Right lung (tissue), 5 donors: ENCODE data around the gene FIGNL1. TPM values are rescaled to one million over a fixed set of nuclear protein-coding genes. Genes with fewer than 3 reads are reported as not detected.
A peak's percentile ranks its signal among the peaks of the same experiment; 100 is the strongest.
"Not testable (repeated sequence)": the region's sequence is repeated elsewhere in the genome, so short reads cannot be mapped to it uniquely, and the experiment has no call there.

Experiments used
- DNase-seq, 2 donors: peaks; one replicate each; pipeline ENCODE4 v3.0.0-alpha.2; 2013
- polyA plus RNA-seq, 5 donors: library from polyadenylated mRNA; unstranded; fragments of 120-200 nt; gene quantifications; one replicate each; pipeline versions ENCODE4 v1.2.1 to v1.2.3, GENCODE V29; 2013; ENCODE audit warnings: inconsistent platforms in 1 of 5, low replicate concordance in 1 of 5; ENCODE audit not compliant: insufficient read length in 5 of 5, insufficient read depth in 1 of 5

The FIGNL1 gene
- polyA plus RNA-seq, 5 donors, result 20.1 to 50.0 (median 37.7) TPM

DNA sequence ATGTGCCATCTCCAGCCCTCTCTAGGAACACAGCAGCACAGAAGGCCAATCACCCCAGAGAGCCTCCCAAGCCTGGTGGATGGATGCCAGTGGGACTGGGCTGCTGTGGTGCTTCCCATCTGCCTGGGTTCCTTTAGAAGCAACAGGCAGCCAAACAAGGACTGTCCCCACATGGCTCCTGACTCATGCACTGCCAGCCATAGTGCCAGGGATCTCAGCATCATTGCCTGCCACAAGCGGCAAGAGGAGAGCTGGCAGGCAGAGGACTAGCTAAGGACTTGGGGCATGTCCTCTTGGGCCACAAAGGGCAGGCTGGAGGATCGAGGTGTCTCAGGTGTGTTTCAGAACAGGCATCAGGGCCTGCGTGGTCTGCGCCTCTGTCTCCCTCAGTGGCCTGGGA lies 23.4 kb upstream of the FIGNL1 start:
- DNase-seq, result no peak

DNA sequence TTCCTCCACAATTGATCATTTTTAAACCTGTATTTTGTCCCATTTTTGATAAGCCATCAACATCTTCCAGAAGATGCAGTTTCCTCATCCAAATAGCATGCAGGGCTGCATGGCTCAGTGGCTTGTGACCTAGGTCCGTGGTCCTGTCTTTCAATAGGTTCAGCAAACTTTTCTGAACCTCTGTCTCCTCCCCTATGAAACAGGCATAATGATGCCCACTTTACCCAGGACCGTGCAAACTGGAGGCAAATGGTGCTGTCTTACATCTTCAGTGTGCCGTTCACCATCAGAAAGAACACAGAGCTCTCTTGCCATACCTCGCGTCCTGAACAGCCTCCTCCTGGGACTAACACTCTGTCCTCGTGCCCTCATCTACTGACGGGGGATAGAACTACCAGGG lies 22.3 kb upstream of the FIGNL1 start:
- DNase-seq, result no peak

DNA sequence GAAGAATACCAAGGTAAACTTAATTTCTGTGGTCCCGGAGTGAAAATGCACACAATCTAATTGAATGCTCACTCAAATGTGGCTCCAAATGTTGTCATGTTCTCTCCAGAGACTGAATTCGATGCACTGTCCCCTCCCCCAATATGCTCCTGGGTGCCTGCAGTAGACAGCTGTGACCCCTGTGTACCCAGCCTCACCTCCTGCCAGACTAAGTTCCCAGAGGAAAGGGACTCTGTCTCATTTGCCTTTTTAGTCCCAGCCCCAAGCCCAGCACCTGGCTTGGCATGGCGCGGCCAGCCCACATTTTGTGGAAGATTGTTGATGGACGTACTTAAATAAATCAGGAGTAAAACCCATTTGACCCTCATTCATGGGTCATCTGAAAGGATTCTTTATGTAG lies 21.8 kb upstream of the FIGNL1 start:
- DNase-seq, result no peak

DNA sequence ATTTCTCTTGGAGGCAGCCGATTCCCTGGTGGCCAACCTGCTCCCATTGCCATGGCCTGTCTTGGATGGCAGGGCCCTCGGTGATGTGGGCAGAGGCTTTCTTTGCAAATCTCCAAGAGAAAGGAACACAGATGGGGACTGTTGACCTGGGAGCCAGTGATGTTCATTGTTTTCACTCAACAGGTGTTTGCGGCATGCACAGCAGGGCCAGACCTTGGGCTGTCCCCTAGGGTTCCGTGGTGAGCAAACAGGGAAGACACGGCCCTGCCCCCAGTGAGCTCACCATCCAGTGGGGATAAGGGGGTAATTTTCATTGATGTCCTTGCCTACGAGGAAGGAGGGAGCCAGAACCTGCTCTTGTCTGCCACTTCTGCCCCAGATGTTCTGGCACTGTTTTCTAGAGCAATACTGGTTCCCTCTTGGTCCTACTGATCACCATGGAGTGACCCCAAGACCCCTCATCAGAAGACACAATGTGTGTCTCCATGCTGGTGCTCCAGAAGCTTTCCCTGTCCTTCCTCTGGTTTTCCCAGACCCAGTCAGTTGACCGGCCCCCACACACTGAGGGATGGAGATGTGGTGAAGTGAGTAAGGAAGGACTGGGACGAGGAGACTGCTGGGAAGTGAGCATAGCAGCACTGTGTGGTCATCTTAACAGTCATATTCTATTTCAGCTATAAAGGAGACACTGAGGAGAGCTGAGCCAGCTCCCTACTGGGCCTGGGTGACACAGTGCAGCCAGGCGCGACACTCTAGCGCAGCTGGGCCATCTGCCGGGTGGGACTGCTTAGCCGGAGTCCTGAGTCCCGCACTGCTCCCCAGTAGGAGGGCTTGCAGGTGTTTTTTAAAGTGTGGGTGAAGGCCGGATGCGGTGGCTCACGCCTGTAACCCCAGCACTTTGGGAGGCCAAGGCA lies 20.4 kb upstream of the FIGNL1 start:
- DNase-seq, result no peak

DNA sequence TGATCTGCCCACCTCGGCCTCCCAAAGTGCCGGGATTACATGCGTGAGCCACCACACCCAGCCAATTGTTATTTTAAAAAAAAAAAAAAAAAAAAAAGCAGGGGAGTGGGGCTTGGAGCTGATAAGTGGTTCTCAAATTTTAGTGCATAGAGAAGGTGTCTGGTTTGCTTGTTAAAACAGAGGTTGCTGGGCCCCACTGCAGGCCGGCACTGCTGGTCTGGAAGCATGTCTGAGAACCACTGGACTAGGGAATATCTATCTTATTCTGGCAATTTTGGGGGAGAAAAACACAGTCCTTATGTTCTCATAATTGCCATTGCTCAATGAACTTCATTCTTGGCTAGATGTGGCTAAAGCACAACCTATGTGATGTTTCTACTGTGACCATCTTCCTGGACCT lies 19.0 kb upstream of the FIGNL1 start:
- no peak for DNase-seq

DNA sequence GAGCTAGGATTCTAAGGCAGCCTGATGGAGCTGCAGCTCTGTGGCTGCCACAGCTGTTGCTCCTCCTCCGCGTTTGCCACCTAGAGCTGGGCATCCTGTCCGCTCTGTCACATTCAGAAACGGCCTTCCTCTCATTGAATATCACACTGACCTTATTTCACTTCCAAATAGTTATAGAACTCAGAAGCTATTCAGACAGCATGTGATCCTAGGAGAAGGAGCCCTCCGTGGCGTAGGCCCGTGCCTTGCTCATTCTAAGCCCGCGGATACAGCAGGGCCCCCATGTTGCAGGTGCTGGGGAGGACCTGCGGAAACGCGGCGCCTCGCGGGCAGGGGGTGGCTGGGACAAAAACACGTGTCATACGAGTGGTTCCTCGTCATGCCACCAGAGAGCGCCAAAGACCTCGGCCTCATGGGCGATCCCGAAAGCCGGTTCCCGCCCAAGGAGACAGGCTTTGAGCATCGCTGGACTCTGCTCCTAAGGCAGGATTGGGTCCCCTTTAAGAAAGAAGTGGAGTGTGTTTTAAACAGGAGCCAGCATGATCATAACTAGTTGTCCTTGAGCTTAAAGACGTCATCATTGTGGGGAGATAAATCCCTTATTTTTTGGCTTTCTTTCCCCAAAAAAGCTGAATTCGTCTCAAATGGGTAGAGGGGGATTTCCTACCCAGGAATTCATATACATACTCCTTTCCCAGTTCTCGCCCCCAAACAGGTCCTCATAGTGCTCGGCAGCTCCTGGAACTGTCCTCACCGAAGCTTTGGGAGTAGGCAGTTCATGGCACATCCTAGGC lies 17.9 kb upstream of the FIGNL1 start:
- DNase-seq, result peak; percentile 42 to 70

DNA sequence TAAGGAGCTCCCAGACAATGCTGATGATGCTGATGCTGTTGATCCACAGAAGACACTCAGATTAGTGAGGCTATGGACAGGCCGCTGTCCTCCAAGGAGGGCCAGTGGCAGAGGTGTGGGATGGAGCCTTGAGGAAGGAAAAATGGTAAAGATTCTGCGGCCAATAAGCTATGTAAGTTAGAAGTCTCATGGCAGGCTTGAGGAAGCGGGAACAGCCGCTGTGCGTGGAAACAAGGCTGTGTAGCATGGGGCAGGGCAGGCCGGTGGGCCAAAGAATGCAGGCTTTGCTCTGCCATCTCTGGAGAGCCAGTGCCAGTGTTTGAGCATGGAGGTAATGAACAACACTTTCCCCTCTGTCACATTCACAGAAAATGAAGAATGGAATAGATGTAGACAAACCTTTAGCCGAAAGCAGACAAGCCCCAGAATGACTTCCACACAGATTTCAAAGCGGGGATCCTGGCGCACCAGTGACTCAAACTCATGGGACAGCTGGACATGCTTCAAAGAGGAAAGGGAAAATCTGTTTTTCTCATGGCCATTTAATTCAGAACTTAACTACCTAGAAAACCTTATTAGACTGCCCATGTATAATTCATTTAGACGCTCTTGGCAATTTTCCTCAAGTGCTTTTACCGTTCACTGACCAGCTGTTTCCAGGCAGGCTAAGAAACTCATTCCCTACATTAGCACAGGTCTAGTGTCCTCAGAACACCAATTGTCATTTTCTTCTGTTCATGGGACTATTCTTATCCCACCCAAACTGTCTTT lies 16.9 kb upstream of the FIGNL1 start:
- no peak for DNase-seq

DNA sequence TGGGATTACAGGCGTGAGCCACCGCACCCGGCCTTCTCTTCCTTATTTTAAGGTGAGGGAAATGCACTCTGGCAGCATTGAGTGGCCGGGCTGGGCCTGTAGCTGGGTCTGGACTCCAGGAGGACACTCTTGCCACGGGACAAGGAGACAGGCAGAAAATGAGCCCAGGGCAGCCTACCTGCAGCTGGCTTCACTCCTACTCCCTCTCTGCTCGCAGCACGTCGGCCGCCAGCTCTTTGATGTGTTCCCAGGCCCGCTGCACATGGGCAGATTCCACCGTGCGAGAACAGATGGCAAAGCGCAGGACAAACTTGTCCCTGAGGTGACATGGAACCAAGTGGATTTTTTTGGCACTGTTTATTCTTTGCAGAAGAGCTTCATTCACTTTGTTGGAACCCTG lies 12.9 kb upstream of the FIGNL1 start:
- DNase-seq, result no peak

DNA sequence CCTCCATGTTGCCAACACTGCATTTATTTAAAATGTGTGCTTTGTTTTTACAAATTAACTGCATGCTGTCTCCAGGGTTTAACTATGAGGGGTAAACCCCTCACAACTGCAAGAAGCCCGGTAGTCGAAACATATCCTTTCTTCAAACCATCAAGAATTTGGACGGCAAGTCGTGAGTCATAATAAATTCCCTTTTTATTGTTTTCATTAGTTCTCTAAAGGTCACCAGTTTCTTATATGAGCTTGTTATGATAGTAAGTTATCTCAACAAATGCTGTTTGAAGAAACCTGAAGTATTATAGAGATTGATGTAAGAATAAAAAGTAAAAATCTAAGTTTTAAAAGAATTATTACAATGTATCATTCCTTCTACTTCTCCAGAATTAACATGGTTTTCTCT lies 12.2 kb upstream of the FIGNL1 start:
- DNase-seq, result no peak

DNA sequence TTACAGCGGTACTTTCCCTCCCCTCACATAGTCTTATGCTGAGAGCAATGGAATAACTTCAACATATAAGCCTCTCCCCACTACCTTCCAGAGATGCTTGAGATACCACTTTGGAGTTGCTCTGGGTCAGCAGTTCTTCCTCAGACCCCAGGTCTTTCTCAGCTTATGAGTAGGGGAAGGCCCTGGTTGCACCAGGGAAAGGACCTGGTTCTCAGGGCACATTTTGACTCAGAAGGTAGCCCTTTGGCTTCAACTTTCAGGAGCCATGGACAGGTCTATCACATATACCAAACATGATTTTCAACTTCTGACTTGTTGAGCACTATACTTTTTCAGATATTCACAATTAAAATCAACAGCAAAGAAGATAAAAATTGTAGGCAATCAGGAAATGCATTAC lies 11.5 kb upstream of the FIGNL1 start:
- DNase-seq, result no peak

DNA sequence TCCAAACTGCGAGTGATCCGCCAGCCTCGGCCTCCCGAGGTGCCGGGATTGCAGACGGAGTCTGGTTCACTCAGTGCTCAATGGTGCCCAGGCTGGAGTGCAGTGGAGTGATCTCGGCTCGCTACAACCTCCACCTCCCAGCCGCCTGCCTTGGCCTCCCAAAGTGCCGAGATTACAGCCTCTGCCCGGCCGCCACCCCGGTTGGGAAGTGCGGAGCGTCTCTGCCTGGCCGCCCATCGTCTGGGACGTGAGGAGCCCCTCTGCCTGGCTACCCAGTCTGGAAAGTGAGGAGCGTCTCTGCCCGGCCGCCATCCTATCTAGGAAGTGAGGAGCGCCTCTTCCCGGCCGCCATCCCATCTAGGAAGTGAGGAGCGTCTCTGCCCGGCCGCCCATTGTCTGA lies 9.0 kb upstream of the FIGNL1 start:
- not testable (repeated sequence) for DNase-seq

DNA sequence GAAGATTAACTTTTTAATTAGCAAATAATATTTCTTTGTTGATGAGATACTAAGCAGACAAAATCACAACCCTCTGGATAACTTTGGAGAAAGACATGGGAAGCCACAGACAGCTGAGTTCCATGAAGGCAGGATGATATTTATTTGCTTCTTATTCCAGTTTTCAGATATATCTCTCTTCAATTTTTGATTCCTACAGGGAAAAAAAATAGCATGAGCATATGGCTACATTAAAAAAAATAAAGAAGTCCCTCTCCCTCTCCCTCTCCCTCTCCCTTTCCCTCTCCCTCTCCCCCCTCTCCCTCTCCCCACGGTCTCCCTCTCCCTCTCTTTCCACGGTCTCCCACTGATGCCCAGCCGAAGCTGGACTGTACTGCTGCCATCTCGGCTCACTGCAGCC lies 8.5 kb upstream of the FIGNL1 start:
- not testable (repeated sequence) for DNase-seq

DNA sequence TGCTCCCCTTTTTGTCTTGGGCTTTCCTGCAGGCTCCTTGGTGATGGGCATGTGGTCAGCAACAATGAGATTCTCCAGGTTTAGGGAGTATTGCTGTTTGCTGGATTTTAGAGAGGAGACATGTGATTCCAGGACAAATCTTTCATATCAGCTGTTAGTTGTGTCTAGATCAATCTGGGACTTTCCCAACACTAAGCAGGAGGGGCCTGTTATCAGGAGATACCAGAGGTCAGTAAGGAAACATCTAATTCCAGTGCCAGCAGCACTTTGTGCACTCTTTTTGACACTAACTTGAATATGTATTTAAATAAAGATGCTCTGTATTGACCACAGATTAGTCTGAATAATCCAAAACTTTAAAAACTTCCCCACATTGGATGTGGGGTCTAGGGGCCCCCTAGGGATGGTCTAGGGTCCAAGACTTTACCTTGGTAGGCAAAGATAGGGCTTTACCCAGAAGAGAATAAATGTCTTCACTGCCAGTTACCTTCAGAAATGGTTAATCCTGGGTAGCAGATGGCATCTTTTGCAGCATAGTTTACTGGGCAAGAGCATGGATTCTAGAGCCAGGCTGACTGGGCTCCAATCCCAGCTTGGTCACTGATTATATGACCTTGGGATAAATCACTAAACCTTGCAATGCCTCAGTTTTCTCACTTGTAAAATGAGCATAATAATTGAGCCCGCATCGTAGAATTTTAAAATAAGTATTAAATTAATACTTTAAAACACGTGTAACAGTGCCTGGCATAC lies 6.4 kb upstream of the FIGNL1 start:
- no peak for DNase-seq

DNA sequence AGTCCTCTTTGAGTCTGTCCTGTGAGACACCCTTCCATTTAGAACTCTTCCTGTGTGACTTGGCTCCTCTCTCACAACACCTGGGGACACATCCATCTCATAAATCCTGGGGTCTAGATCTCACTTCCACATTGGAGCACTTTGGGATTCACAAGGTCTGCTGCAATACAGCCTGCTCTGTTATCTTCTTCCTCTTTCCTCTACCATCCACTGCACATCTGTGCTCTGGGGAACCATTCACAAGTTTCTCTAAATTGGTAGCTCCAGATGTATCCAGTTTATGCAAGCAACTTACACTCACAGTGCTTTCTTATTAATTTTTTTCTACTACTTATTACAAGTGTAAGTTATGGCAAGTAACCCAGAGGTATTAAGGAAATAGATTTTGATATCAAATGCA lies 5.5 kb upstream of the FIGNL1 start:
- no peak for DNase-seq

DNA sequence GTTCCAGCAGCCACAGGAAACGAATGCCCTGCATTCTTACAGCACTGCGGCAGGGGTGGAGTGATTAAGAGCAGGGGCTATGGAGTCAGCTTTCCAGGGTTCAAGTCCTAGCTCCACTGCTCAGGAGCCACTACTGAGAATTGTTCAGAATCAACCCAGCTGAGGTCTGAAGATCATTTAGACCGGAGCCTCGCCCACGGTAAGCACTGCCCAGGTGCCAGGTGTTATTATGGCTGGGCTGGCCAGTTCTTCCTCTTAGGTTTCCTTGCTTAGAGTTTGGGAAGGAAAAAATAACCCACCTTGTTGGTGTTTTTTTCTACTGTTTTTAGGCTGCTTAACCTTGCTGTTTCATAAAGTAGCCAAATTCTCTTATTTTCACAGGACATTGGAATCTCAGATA lies 4.8 kb upstream of the FIGNL1 start:
- DNase-seq, result no peak

DNA sequence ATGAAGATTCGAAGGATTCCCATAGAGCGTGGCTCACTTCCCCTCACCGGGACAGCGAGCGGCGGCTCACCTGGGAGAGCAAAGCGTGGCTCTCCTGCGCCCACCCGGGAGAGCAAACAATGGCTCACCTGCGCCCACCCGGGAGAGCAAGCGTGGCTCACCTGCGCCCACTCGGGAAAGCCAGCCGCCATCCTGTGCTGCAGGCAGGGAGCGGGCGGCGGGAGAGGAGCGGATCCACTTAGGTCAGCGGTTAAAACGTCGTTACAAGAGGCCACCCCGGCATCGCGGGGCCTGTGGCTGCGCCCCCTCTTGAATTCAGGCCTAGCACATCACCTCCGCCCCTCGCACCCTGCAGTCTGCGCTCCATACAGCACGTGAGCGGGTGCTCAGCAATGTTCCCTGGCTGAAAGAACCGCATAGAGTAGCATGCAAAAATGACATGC lies 461 bp upstream of the FIGNL1 start:
- peak; percentile 3 to 6 for DNase-seq

DNA sequence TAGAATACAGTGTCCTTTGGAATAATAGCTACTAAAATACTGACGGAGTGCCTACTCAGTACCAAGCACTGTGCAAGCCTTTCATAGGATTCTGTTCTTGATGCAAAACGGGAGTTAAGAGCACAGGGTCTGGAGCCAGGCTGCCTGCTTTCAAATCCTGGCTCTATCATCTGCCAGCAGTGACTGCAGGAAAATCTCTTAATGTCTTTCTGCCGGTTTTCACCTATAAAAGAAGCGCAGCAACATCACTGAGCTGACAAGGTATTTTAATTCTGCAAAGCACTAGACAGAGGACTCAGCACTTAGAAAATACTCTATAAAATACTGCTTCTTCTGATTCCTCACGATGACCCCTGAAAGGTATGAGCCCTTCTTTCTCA lies 659 bp downstream of the FIGNL1 start:
- DNase-seq, result peak in 1 of 2 donors; percentile 8

DNA sequence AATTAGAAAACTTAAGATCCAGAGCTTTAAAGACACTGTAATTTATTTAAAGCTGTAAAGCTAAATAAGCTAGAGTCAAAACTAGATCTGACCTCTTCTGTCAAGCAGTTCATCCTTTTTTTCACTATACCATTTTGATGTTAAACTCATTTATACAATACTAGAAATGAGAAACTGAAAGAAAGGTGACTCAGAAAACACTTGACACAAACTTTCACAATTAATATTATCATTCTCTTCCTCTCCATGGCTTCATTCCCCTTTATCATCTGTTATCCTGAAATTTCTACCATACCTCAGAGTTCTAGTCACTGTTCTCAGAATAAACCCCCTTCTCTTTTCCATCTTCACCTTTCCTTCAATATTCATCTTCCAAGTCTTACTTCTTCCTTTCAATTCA lies 1.3 kb downstream of the FIGNL1 start:
- DNase-seq, result no peak

DNA sequence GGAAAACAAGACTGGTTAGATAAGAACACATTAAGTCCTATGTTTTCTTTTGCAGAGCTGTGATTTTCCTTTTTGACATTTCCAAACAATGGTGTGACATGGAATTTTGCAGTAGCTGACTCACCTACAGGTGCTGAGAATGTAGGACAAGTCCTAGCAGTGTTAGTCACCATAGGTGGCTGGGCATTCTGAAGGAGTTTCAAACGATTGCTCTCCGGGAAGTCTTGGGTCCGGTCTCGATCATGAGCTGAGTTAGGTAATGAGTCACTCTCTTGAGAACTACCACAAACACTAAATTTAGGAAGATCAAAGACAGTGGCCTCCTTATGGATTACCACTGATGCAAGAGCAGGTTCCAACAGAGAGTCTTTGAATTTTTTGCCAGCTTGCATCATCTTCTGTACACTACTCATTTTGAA lies 3.6 kb downstream of the FIGNL1 start:
- DNase-seq, result no peak

DNA sequence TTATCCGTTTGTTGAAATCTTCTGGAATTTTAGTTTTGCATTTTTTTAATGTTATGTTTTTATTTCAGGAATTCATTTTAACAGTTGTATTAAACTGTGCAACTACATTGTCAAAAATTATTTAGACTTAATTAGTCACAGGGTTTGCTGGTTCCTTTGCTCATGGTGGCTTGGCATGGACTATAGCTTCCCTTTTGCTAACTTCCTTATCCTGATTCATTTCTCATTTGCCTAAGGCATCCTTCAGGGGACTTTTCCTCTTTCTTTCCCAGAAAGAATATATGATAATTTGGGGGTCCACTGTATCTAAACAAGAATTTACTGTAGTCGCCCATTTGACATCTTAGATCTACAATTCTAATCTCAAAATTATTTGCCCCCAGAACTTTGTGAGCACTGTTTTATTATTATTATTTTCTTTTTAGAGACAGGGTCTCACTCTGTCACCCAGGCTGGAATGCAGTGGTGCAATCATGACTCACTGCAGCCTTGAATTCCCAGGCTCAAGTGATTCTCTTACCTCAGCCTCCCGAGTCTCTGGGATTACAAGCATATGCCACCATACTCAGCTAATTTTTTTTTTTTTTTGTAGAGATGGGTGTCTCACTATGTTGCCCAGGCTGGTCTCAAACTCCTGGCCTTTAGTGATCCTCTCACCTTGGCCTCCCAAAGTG lies 13.9 kb downstream of the FIGNL1 start:
- DNase-seq, result no peak
